Naive B cell (primary cell): ENCODE results near the gene SDK1. TPM values are rescaled to one million over a fixed set of nuclear protein-coding genes. Genes with fewer than 3 reads are reported as not detected.
A peak's percentile ranks its signal among the peaks of the same experiment; 100 is the strongest.

Source experiments
- ATAC-seq, 2 donors: fragments of 150-1000 bp; cut with Tn5 transposase; 2 replicates each; pipeline ENCODE4 v1.10.0; 2021; ENCODE audit warnings: low read depth in 2 of 2, mild to moderate bottlenecking in 2 of 2, moderate library complexity in 2 of 2
- DNase-seq: peaks from one replicate; pipeline ENCODE4 v3.0.0; 2022
- H3K27ac Mint-ChIP-seq, 6 donors: one replicate each; pipeline ENCODE4 v1.8.0; 2020 to 2022; ENCODE audit warnings: mild to moderate bottlenecking in 6 of 6, mixed read lengths in 6 of 6, moderate library complexity in 5 of 6, inconsistent platforms in 2 of 6
- H3K27me3 Mint-ChIP-seq, 3 donors: one replicate each; pipeline ENCODE4 v1.8.0; 2021 to 2022; ENCODE audit warnings: mixed read lengths in 3 of 3, mild to moderate bottlenecking in 1 of 3
- H3K36me3 Mint-ChIP-seq, 2 donors: one replicate each; pipeline ENCODE4 v1.8.0; 2020 to 2022; ENCODE audit warnings: mixed read lengths in 2 of 2, inconsistent platforms in 1 of 2, mild to moderate bottlenecking in 1 of 2
- H3K4me1 Mint-ChIP-seq, 3 donors: one replicate each; pipeline ENCODE4 v1.8.0; 2020 to 2022; ENCODE audit warnings: mixed read lengths in 3 of 3, inconsistent platforms in 1 of 3, mild to moderate bottlenecking in 1 of 3, moderate library complexity in 1 of 3
- H3K4me3 Mint-ChIP-seq, 8 donors: one replicate each; pipeline ENCODE4 v1.8.0; 2020 to 2022; ENCODE audit warnings: mild to moderate bottlenecking in 8 of 8, mixed read lengths in 8 of 8, moderate library complexity in 8 of 8, inconsistent platforms in 2 of 8
- H3K9me3 Mint-ChIP-seq, 7 donors: one replicate each; pipeline ENCODE4 v1.8.0; 2020 to 2022; ENCODE audit warnings: mixed read lengths in 7 of 7, mild to moderate bottlenecking in 5 of 7, inconsistent platforms in 2 of 7, moderate library complexity in 1 of 7
- polyA plus RNA-seq, 6 donors: library from polyadenylated mRNA; unstranded; fragments of 300-500 nt; fragmentation: Illumina TruSeq; gene quantifications; one replicate each; pipeline ENCODE4 v1.2.3, GENCODE V29; 2021; ENCODE audit warnings: low read depth in 6 of 6

The SDK1 gene
- polyA plus RNA-seq, 6 donors from 2014 or later, result 0.15 to 0.60 (median 0.38) TPM; not detected in 2

DNA sequence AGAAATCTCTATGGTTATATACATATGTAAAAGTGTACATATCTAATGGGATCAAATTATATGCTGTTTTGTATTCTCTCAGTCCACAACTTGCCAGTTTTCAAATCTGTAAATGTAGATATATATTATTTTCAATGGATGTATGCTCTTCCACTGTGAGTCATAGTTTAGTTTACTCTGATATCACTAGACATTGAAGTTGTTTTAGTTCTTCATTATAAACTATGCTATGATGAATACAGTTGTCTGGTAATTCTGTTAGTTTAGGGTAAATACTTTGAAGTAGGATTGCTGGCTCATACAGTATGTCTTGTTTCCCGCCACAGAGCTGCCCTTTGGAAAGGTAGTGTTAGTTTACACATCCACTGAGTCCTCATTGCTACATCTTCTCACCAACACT lies 25.2 kb downstream of the SDK1 start:
- no peak overlapping the region for H3K4me3 Mint-ChIP-seq
- H3K4me1 Mint-ChIP-seq, result peaks cover 3 to 5% (median 4%) of the 10 kb centered on the region in 3 donors
- DNase-seq (no peak), ATAC-seq (no peak)
- H3K27ac Mint-ChIP-seq, result no peak overlapping the region
- H3K27me3 Mint-ChIP-seq, result peaks cover 13 to 38% (median 37%) of the 10 kb centered on the region in 3 donors
- no peaks in the 10 kb centered on the region for H3K36me3 Mint-ChIP-seq
- peaks cover 0 to 10% (median 4%) of the 10 kb centered on the region in 7 donors for H3K9me3 Mint-ChIP-seq

GRCh38 chr7:3327099-3327498 lies 26.0 kb downstream of the SDK1 start:
- peaks cover 0 to 10% (median 3%) of the 10 kb centered on the region in 7 donors for H3K9me3 Mint-ChIP-seq
- H3K4me3 Mint-ChIP-seq, result no peak overlapping the region
- peaks cover 14 to 38% (median 37%) of the 10 kb centered on the region in 3 donors for H3K27me3 Mint-ChIP-seq
- no peak for ATAC-seq
- H3K4me1 Mint-ChIP-seq, result no peaks in the 10 kb centered on the region
- DNase-seq, result no peak
- no peaks in the 10 kb centered on the region for H3K36me3 Mint-ChIP-seq
- no peak overlapping the region for H3K27ac Mint-ChIP-seq

DNA sequence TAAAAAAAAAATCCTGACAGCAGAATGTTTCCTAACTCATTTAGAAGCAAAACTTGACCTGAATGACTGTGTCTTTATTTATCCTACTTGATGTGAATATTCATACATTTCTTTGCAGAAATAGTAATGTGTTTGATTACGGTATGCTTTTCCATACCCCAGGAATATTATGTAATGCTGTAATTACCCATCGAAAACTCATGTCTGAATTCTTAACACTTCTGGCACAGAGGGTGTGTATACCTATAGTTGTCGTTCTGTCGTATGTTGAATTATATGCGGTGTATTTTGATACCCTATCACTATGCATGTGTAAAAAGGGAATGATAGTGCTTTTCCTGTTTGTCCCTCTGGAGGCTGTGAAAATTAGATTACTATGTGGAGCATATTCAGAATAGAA lies 26.6 kb downstream of the SDK1 start:
- no peak overlapping the region for H3K27ac Mint-ChIP-seq
- peaks cover 0 to 10% (median 3%) of the 10 kb centered on the region in 7 donors for H3K9me3 Mint-ChIP-seq
- H3K27me3 Mint-ChIP-seq, result peaks cover 20 to 38% (median 36%) of the 10 kb centered on the region in 3 donors
- H3K4me3 Mint-ChIP-seq, result no peak overlapping the region
- H3K4me1 Mint-ChIP-seq, result no peaks in the 10 kb centered on the region
- ATAC-seq (no peak), DNase-seq (no peak)
- no peaks in the 10 kb centered on the region for H3K36me3 Mint-ChIP-seq

GRCh38 chr7:3332308-3332707 lies 31.3 kb downstream of the SDK1 start:
- H3K27ac Mint-ChIP-seq, result no peak overlapping the region
- ATAC-seq (no peak), DNase-seq (no peak)
- H3K36me3 Mint-ChIP-seq, result peaks cover 0 to 11% of the 10 kb centered on the region in 2 donors
- peaks cover 50 to 61% (median 60%) of the 10 kb centered on the region in 3 donors for H3K27me3 Mint-ChIP-seq
- H3K9me3 Mint-ChIP-seq, result peaks cover 0 to 4% (median 0%) of the 10 kb centered on the region in 7 donors
- no peak overlapping the region for H3K4me3 Mint-ChIP-seq
- no peaks in the 10 kb centered on the region for H3K4me1 Mint-ChIP-seq

DNA sequence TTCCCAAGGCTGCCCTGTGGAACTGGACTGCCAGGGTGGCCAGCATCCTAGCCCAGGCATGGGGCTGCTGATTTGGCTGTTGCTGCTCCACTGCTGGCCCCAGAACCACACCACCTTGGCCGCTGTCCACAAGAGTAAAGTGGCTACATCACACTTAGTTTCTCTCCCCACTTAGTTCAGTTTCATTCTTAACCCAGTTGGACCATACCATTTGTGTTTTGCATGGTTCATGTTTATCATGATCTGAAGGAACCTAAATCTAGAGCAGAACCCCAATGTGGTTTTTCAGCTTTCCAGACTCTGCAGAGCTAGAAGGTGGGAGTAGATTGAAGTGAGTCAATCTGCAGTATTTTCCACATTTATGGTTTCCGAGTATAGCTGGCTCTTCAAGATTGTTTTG lies 32.8 kb downstream of the SDK1 start:
- ATAC-seq (no peak), DNase-seq (no peak)
- peaks cover 0 to 13% of the 10 kb centered on the region in 2 donors for H3K36me3 Mint-ChIP-seq
- peaks cover 0 to 4% (median 0%) of the 10 kb centered on the region in 7 donors for H3K9me3 Mint-ChIP-seq
- no peak overlapping the region for H3K27ac Mint-ChIP-seq
- no peaks in the 10 kb centered on the region for H3K4me1 Mint-ChIP-seq
- H3K4me3 Mint-ChIP-seq, result no peak overlapping the region
- peaks cover 59 to 72% (median 68%) of the 10 kb centered on the region in 3 donors for H3K27me3 Mint-ChIP-seq

DNA sequence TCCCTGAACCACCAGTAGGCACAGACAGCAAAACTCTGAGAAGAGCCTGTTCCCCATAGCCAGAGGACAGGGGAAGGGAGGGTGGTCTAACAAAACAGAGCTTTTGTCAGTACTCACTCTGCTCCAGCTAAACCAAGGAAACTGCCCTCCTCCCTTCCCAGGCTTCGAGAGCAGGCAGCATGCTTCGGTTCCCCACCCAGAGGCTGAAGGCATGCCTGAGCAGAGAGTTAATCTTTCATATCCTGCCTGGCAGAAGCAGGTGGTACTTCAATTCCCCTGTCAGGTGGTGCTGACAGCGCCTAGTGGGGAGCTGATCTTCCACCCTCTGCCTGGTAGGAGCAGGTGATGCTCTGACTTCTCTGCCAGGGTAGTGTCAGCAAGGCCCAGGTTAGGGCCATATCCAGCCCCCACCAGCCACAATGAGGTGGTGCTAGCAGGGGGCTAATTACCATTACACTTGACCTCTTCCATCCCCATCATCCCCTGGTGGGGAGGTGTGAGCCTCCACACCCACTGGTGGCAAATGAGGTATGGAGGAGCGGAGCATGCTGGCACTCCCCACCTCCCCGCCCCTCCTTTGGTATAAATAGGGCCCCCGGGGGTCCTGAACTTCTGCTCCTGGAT lies 35.1 kb downstream of the SDK1 start:
- DNase-seq (no peak), ATAC-seq (no peak)
- Mint-ChIP-seq H3K27ac (peak overlapping the region in 1 of 6 donors; percentile 34), H3K27me3 (peaks cover 62 to 73% (median 63%) of the 10 kb centered on the region in 3 donors), H3K4me3 (no peak overlapping the region), H3K36me3 (peaks cover 0 to 13% of the 10 kb centered on the region in 2 donors), H3K4me1 (no peaks in the 10 kb centered on the region), H3K9me3 (peaks cover 0 to 2% (median 0%) of the 10 kb centered on the region in 7 donors)

DNA sequence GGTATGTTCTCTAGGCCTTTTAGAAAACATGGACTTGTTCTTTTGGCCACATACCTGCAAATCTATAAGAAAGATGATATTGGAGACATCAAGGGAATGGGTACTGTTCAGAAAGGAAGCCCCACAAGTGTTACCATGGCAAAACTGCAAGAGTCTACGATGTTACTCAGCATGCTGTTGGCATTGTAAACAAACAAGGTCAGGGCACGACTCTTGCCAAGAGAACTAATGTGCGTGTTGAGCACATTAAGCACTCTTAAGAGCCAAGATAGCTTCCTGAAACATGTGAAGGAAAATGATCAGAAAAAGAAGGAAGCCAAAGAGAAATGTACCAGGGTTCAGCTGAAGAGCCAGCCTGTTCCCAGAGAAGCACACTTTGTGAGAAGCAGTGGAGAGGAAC lies 37.1 kb downstream of the SDK1 start:
- no peak for DNase-seq
- no peak overlapping the region for H3K4me3 Mint-ChIP-seq
- no peak for ATAC-seq
- no peaks in the 10 kb centered on the region for H3K4me1 Mint-ChIP-seq
- H3K27ac Mint-ChIP-seq, result no peak overlapping the region
- peaks cover 0 to 13% of the 10 kb centered on the region in 2 donors for H3K36me3 Mint-ChIP-seq
- H3K9me3 Mint-ChIP-seq, result peaks cover 0 to 2% (median 0%) of the 10 kb centered on the region in 7 donors
- H3K27me3 Mint-ChIP-seq, result peaks cover 56 to 71% (median 59%) of the 10 kb centered on the region in 3 donors

DNA sequence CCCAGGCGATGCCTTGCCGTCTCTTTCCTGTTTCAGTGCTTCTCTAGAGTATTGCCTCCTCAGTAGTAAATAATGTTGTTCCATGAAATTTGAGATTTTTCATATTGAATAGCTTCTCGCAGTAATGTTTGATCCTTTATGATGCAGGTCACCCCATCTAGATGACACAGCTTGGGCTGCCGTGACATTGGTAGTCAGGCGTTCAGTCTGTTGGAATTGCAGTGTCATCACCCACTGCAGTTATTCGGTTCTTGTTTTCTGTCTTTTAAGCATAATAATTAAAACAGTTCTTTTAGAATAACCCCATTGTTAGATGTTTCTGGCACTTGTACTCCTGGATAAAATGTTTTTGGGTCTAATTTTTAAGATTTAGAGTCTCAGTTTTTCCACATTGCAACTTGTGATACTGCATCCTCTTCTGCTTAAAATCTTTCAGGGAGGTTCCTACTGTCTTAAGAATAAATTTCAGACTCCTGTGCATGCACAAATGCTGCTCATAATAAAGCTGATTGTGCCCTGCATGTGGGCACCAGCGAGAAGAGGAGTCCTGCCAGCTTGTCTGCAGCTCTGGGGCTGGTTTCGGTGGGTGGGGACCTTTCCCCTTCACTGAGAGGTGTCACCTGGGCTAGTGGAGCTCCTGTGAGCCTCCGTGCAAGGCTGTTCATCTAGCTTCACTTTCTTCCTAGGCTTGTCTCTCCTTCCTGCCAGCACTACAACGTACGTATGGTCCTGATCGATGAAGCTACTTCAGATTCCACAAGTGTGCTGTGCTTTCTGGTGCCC lies 44.8 kb downstream of the SDK1 start:
- H3K4me1 Mint-ChIP-seq, result no peaks in the 10 kb centered on the region
- no peak overlapping the region for H3K27ac Mint-ChIP-seq
- no peak for ATAC-seq
- H3K27me3 Mint-ChIP-seq, result peaks cover 20 to 28% (median 21%) of the 10 kb centered on the region in 3 donors
- no peaks in the 10 kb centered on the region for H3K9me3 Mint-ChIP-seq
- DNase-seq, result no peak
- no peak overlapping the region for H3K4me3 Mint-ChIP-seq
- H3K36me3 Mint-ChIP-seq, result no peaks in the 10 kb centered on the region

DNA sequence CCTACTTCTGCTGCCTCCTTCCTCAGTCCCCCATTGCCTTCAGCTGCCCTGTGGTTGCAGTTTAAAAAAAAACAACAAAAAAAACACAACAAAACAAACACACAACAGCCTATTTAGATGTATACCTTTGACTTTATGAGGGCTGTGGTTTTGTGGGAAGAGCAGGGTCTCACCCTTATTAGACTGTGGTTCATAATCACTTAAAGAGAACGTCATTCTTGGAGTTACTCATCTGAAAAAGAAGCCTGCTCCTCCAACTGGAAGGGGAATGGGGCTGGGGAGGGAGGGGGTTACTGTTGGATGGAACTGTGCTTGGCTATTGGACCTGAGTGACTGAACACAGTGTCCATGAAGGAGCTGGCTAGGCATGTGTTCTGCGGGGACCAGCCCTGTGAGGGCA lies 48.1 kb downstream of the SDK1 start:
- Mint-ChIP-seq H3K36me3 (no peaks in the 10 kb centered on the region), H3K27me3 (peaks cover 18 to 32% (median 25%) of the 10 kb centered on the region in 3 donors), H3K4me1 (no peaks in the 10 kb centered on the region), H3K9me3 (no peaks in the 10 kb centered on the region), H3K27ac (no peak overlapping the region), H3K4me3 (no peak overlapping the region)
- ATAC-seq (no peak), DNase-seq (no peak)

DNA sequence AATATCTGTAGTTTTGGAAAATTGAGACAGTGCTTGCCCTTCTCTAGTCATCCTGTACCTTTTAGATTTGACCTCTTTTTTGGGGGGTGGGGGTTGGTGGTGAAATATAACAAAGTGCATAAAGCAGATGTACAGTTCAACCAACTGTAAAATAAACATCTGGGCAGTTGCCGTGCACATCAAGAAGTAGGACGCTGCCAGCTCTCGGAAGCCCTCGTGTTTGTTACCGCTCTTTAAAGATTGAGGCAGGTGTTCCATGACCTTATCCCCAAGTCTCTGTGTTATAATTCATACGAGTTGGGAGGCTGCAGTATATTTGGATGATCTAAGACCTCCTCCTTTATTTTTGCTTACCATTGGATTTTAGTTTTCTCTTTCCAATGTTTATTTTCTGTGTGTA lies 55.1 kb downstream of the SDK1 start:
- no peak for DNase-seq
- no peaks in the 10 kb centered on the region for H3K4me1 Mint-ChIP-seq
- H3K4me3 Mint-ChIP-seq, result no peak overlapping the region
- no peak for ATAC-seq
- H3K36me3 Mint-ChIP-seq, result peaks cover 0 to 5% of the 10 kb centered on the region in 2 donors
- H3K9me3 Mint-ChIP-seq, result peaks cover 0 to 4% (median 0%) of the 10 kb centered on the region in 7 donors
- H3K27me3 Mint-ChIP-seq, result peaks cover 16 to 46% (median 36%) of the 10 kb centered on the region in 3 donors
- H3K27ac Mint-ChIP-seq, result no peak overlapping the region

DNA sequence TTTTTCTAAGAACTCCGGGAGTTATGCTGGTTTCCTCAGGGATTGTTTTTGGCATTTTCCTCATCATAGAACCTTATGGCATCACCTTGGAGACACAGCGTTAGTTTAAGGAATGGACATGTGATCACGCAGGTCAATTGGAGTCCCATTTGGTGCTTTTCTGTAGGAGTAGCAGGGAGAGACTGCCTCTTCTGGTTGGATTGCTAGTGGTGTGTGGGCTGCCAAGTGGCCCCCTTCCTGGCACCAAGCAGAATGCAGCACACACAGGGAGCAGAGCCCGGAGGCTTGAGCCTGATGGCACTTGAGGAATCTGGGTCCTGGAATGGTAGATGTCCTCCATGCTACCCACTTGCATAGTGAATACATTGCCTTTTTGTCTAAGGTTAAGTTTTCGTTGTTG lies 57.9 kb downstream of the SDK1 start:
- no peak for DNase-seq
- no peak for ATAC-seq
- Mint-ChIP-seq H3K27me3 (peaks cover 16 to 37% (median 28%) of the 10 kb centered on the region in 3 donors), H3K4me3 (no peak overlapping the region), H3K36me3 (peaks cover 0 to 5% of the 10 kb centered on the region in 2 donors), H3K9me3 (peaks cover 0 to 4% (median 0%) of the 10 kb centered on the region in 7 donors), H3K4me1 (no peaks in the 10 kb centered on the region), H3K27ac (no peak overlapping the region)

DNA sequence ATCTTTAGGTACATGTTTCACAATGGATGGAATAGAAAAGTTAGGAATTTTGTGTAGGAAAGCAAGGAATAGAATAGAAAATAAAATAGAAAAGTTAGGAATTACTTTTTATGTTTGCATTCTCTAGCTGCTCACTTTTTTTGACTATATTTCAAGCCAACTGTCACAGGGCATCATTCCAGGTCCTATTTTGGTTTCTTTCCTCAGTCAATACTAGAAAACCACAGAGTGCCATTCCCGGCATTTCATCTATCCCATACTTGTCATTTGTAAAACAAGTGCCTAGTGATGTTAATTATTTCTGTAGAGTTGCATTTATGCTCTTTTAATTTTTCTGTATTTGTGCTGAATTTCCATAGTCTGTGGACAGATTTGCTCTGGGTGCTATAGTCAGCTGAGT lies 66.2 kb downstream of the SDK1 start:
- DNase-seq (no peak), ATAC-seq (no peak)
- Mint-ChIP-seq H3K4me1 (peaks cover 7 to 15% (median 10%) of the 10 kb centered on the region in 3 donors), H3K4me3 (no peak overlapping the region), H3K27ac (peak overlapping the region in 1 of 6 donors; percentile 7), H3K36me3 (no peaks in the 10 kb centered on the region), H3K9me3 (no peaks in the 10 kb centered on the region), H3K27me3 (peaks cover 27 to 53% (median 36%) of the 10 kb centered on the region in 3 donors)

DNA sequence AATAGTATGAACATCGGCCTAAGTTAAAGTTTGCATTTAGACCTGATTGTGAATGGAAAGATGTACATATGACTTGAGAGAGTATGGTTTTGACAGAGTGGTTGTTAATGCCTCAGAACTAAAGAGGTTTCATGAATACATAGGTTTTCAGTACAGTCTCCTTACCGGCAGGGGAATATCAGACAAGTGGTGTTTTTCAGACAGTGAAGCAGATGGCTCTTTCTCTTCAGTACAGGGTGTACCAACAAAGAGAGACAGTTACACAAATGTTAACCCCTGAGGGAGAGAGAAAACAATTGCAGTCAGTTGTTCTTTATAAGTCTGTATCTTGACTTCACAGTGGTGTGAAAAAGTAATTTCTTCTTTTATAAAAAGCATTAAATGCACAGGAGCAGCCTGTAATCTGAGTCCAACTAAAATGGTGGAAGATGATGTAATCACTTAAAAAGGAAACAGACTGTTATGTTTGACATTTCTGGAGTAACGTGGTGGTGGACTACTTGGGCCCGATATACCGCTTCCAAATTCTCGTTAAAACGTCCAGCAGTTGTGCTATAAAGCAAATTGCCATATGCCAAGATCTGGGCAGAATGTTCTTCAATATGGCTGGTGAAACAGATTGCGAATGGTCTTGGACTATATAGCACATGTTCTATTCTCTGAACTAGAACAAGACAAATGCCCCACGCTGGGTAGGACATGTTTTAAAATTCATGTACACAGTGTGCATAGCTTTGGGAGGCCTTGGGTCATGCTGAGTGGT lies 69.2 kb downstream of the SDK1 start:
- H3K4me1 Mint-ChIP-seq, result peaks cover 7 to 15% (median 10%) of the 10 kb centered on the region in 3 donors
- ATAC-seq, result no peak

More for the DNA sequence above, 69.2 kb downstream of the SDK1 start:
- peaks cover 24 to 56% (median 43%) of the 10 kb centered on the region in 3 donors for H3K27me3 Mint-ChIP-seq
- H3K9me3 Mint-ChIP-seq, result no peaks in the 10 kb centered on the region
- H3K4me3 Mint-ChIP-seq, result no peak overlapping the region
- DNase-seq, result no peak
- H3K36me3 Mint-ChIP-seq, result no peaks in the 10 kb centered on the region
- H3K27ac Mint-ChIP-seq, result no peak overlapping the region
